Peyer's patch (tissue), 4 donors: Measurements from ENCODE around the gene FBXO21.

Experiments used
- POLR2A ChIP-seq, 2 donors: fragments of 450-650 bp; IDR thresholded peaks; one replicate each; pipeline ENCODE4 v1.5.1; 2017; ENCODE audit warnings: antibody characterized with exemption in 2 of 2, mild to moderate bottlenecking in 2 of 2, moderate library complexity in 2 of 2
- TF ChIP-seq, protein P1 (sequence below), 6 experiments: fragments of 450-650 bp in 4 of 6; fragments of 200-600 bp in 2 of 6; sonication (generic) in 1 of 6; IDR thresholded peaks; one replicate each; pipeline ENCODE4 v1.5.1; 2017 to 2019; ENCODE audit warnings: antibody characterized with exemption in 6 of 6, mild to moderate bottlenecking in 3 of 6, moderate library complexity in 1 of 6

DNA sequence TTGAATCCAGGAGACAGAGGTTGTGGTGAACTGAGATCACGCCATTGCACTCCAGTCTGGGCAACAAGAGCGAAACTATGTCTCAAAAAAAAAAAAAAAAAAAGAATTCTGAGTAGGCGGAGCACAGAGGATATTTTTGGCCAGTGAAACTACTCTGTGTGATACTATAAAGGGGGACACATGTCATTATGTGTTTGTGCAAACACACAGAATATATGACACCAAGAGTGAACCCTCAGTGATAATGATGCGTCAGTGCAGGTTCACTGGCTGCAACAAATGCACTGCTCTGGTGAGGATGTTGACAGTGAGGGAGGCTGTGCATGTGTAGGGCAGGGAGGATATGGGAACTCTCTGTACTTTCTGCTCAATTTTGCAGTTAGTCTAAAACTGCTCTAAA is 24.2 kb downstream of the FBXO21 start:
- TF ChIP-seq, protein P1, sequence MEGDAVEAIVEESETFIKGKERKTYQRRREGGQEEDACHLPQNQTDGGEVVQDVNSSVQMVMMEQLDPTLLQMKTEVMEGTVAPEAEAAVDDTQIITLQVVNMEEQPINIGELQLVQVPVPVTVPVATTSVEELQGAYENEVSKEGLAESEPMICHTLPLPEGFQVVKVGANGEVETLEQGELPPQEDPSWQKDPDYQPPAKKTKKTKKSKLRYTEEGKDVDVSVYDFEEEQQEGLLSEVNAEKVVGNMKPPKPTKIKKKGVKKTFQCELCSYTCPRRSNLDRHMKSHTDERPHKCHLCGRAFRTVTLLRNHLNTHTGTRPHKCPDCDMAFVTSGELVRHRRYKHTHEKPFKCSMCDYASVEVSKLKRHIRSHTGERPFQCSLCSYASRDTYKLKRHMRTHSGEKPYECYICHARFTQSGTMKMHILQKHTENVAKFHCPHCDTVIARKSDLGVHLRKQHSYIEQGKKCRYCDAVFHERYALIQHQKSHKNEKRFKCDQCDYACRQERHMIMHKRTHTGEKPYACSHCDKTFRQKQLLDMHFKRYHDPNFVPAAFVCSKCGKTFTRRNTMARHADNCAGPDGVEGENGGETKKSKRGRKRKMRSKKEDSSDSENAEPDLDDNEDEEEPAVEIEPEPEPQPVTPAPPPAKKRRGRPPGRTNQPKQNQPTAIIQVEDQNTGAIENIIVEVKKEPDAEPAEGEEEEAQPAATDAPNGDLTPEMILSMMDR (IDR thresholded peaks at IDR 0.05), result no peak
- no peak for TF ChIP-seq POLR2A (IDR thresholded peaks at IDR 0.05)
